NCI-H146 treated with DMSO at 0.1 percent for 48 hours (cell line): Measurements from ENCODE around the gene GLRX3.
"Not testable (repeated sequence)": the region's sequence is repeated elsewhere in the genome, so short reads cannot be mapped to it uniquely, and the experiment has no call there.

Experiments used
- DNase-seq: peaks from one replicate; lab custom pipeline; 2025; ENCODE audit not compliant: unreplicated experiment; lab: John Stamatoyannopoulos, UW

GLRX3 gene

DNA sequence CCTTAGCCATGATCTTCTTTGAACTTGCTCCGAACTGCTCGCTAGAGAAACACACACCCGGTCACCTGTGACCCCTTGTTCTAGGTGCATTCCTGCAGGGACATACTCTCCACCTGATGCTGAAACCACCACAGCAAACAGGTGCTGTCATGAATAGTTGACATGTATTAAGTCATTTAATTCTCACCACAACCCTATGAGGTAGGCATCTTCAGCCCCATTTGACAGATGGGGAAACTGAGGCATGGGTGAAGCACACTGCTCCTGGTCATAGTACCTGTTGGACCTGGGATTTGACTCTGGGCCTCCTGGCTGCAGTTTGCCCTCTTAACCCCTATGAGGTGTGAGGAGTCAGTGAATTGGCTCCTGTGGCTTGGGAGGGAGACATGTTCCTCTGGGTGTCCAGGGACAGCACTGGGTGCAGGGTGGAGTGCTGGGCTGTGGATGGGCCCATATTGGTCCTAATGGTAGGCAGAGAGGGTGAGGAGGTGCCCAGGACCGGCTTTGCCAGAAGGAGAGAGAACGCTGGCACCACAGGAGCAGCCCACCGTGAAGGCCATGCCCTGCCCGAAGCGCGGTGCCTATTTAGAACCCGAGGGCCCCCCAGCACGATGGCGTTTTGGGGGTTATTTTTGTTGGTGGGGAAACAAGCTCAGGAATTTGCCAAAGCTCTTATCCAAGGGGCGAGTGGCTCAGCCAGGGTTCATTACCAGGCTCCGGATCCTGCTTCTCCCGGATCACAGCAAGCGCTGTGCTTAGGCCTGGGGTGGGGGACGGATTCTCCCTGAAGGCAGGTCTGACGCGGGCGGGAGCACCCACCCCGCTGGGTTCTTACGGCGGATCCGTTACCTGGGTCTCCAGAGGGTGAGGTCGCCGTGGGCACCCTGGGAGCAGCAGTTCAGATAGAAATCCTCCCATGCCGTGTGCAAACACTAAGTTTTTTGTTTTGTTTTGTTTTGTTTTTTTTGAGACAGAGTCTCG lies 52.3 kb downstream of the GLRX3 start:
- DNase-seq, result no peak

DNA sequence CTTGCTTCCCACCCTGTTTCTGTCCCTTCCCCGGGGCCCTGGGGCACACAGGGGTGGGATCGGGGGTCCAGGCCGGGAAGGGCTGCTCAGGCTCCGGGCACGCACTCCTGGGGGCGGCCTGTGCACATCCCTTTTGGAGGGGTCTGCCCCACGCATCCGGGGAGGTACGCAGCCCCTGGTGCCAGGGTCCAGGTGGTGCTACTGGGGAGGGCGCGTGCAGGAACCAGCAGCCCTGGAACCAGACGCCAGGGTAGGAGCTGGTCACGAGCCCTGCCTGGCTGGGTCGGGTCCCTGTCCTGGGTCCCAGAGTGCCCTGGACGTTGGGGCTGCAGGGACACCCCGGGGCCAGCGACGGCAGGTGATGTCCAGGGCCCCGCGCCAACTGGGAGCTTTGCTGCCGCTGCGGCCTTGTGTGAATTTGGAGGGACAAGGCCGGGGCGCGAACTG lies 53.4 kb downstream of the GLRX3 start:
- no peak for DNase-seq

DNA sequence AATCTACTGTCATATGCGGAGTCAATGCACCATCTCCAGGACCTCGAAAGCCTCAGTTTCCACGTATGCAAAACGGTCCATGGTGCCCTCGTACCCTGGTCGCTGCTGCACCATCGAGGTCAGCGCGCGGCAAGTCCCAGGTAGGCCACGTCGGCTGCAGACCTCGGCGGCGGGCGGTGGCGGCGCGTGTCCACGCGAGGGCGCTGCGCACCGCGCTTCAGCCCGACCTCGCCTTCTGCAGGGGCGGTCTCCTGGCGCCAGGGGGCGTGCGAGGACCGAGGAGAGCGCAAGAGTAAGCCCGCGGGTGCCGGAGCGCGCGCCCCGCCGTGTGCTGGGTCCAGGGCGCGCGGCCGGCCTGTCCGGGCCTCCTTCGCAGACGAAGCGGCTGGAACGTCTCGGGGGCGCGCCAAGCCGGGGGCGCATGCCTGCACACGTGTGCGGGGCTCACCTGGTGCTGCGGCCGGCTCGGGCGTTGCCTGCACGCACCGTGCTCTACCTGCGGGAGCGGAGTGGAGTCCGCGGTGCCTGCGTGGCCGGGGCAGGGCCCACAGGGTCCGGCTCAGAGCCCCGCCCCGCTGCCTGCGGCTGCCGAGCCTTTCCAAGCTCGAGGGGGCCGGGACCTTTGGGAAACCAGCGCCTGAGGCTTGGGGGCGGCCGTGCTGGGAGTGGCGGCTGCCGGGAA lies 54.0 kb downstream of the GLRX3 start:
- peak; percentile 60 for DNase-seq

DNA sequence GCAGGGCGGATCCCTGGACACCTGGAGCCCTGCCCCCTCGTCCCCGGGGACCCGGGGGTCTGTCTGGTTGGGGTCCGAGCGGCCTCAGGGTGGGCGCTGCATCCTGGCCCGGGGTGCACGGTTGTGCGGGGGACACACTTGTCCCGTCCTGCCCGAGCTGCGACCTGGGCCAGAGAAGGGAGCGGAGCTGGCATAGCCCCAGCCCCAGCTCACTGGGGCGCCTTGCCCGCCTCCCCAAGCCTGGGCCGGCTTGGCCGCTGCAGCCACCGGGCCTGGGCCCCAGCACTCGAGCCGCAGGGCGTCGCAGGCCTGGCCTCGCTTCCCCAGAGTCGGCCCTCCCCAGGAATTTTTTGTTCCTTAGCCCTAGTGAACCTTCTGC lies 54.5 kb downstream of the GLRX3 start:
- DNase-seq, result no peak

DNA sequence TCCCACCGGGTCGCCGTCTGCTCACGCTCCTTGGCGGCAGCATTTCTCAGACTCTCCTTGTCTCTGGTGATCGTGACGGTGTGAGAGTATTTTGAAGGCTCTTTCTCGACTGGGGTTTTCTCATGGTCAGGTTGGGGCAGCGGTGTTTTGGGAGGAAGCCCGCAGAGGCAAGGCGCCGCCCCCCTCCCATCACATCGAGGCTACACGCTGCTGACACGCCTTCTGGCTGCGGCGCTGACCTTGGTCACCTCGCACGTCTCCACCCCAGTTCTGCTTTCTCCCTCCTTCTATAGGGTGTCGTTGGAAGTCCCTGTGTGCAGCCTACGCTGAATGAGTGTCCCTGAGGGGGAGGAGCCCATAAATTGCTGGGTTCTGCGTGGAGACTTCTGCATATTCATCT lies 55.2 kb downstream of the GLRX3 start:
- no peak for DNase-seq

DNA sequence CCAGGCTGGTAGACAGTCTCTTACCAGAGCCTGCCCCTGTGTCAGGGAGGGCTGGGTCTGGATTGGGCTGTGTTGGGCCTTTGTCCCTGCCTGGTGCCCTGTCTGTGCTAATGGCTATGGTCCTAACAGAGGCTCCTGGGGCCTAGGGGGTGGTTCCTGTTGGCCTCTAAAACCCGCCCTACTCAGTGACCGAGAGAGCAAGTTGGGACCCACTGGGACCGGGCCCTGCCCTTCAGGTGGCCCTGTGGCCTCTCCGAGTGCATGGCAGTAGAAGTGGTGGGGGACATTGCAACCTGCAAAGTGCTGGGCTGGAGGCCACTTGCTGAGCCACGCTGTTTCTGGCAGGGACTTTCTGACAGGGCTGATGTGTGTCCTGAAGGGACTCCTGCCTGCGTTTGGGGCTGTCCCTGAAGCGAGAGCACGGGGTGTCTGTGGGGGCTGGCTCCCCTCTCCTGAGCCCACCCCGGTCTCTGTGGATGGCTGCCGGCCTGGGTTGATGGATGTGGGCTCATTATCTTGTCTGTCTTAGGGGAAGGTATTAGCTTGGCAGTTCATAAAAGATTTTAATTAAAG lies 56.2 kb downstream of the GLRX3 start:
- no peak for DNase-seq

DNA sequence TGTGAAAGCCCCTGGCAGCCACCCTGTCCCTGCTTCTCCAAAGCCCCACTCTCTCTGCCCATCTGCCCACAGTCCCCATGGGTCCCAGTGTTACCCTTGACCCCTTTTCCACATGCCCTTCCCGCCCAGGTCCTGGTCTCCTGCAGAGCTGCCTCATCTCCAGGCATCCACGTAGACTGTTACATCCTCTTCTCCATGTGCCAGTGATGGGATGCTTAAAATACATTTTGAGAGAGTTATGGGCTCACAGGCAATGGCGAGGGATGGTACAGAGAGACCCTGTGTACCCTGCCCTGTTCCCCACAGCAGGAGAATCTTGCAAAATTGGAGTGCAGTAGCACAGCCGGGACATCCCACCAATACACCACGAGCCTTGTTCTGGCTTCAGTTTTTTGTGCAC lies 56.8 kb downstream of the GLRX3 start:
- no peak for DNase-seq

DNA sequence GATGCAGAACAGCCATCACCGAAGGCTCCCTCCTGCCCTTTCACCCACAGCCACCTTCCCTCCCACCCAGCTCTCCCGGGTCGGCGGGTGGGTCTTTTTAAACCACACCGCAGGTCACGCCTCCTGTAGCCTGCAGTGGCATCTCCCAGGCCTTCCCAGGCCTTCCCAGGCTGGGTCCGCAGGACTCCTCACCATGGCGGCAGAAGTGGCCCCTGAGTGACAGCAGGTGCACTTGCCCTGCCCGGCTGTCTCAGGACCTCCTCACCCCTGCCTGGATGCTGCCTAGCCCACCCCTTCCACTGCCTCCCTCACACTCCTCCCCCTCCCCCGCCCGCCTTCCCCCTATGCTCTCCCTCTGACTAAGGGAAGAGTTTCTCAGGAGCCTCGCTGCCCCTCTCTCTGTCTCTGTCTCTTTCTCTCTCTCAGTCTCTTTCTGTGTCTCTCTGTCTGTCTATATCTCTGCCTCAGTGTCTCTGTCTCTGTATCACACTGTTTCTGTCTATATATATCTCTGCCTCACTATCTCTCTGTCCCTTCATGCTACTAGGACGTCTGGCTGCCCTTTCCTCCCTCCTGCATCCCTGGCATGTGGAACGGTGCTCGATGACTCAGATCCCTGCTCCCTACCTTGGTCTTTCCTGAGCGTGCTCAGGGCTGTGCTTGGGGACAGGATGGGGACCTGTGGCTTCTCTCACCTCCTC lies 57.5 kb downstream of the GLRX3 start:
- DNase-seq, result no peak

DNA sequence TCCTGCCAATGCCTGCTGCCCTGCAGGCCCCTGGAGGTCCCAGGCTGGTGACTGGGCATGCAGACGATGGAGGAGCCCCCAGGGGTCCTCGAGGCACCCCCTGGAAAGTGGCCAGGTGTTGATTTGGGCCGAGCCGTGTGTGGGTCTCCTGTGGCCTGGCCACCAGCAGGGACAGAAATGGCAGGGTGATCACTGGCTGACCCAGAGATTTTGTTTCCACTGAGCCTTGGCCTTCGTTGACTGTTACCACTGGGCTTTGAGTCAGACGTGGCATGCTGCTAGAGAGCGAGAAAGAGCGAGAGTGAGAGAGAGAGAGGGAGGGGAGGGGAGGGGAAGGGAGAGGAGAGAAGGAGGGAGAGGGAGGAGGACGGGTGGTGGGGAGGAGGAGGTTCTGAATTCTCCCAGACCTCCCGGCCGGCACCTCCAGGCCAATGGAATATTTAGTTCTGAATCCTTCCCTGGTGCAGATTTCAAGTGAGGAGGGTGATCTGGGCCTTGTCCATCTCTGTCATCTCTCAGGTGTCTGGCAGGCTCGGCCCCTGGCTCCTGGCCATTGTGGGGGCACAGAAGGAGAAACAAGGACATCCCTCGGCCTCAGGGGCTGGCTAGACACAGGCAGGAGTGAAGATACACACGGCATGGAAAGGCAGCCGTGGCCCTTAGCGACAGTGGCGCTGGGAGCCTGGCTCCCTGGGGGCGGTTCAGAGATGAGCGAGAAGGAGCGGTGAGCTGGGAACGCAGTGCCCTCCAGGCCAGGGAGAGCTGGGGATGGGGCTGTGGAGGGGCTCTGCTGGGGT lies 58.2 kb downstream of the GLRX3 start:
- DNase-seq, result no peak

DNA sequence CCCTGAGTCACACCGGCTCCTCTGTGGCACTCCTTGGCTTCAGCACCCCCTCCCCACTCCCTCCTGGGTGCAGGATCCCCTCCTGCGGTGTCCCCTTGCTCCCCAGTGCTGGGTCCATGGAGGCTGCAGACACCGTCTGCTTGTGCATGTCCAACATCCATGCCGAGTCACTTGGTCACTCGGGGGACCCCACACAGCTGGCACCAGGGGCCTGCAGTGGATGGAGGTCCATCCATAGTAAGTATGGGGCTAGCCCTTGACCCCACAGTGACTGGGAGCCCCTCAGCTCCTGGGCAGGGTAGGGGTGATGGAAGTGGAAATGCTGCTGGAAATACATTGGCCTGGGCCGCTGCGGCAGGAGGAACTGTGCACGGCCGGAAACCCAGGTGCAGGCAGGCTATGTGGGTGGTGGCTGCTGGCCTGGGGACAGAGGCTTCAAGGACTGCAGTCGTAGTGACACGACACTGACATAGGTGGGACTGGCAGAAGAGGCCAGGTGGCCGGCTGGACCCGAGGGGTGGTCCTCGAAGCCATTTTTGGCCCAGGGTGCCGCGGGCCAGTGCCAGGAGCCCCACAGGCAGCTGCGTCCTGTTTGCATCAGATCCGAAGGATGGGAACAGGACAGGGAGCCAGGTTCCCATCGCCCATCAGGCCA lies 58.9 kb downstream of the GLRX3 start:
- no peak for DNase-seq

DNA sequence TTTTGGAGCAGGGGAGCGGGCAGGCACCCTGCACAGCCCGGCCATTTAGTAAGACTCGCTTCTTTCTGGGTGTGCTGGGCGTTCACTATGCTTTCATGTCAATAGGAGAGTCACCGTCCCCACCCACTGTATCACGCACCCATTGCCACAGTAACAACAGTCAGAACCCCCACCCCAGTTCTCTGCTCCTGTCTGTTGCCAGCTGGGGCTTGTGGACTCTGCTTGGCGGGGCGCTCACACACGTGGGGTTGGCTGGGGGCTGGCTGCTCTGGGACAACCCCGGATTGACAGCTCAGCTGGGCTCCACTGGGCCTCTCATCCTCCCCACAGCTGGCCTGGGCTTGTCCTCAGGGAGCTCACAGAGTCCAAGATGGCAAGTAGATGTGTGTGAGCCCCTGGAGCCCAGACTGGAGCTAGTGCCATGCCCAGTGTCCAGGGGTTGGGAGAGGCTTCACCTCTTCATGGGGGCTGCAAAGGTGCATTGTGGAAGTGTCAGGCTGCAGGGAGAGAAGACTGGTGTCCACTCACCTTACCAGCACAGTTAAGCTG lies 59.6 kb downstream of the GLRX3 start:
- no peak for DNase-seq

DNA sequence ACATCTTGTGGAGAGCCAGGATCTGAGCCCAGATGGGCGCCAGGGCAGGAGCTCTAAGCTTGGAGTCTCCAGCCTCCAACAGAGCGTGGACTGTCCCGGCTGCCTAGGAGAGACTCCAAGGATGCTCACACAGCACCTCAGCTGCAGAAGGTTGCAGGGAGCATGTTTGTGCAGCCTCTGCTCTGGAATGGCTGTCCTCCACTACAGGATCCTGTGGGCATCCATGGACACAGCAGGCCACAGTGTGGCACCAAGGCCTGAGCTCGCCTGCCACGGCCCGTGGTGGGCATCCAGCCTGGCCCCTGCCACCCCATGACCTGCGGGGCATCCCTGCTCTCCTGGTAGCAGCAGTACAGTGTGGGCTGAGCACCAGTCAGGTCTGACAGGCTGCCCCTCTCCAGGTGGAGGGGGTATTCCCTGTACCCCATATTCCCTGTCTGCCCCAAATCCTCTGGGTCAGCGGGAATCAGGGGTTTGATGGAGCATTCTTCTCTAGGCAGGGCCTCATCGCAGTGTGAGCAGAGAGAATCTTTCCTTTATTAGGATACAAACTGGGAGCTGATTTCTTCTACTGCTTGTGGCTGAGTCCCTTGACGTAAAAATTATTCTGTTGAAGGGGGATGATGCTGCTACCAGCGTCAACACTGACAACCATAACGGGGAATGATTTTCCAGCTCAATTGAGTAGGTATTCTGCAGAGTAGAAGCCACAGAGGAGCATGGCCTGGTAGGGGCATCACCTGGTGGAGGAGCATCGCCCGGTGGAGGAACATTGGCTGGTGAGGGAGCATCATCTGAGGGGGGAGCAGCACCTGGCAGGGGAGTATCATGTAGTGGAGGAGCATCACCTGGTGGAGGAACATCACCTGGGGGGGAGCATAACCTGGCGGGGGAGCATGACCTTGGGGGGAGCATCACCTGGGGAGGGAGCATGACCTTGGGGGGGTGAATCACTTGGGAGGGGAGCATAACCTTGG lies 60.6 kb downstream of the GLRX3 start:
- DNase-seq, result no peak

DNA sequence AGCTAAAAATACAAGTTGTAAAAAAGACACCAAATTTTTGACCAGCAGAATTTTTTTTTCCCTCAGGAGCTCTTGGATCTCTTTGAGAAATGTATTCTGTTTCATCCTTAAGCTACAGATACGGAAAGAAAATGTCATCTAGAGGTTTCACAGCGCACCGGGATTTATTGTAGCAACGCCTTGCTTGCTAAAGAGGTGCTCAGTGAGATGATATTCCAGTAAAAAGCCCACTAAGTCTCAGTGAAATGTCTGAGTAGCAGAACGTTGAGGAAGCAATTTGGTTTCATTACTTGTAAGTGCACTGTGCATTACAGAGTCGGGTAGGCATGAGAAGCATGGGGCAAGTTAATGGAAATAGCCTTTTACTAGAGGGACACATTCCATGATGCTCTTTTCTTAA lies 62.5 kb downstream of the GLRX3 start:
- DNase-seq, result no peak

DNA sequence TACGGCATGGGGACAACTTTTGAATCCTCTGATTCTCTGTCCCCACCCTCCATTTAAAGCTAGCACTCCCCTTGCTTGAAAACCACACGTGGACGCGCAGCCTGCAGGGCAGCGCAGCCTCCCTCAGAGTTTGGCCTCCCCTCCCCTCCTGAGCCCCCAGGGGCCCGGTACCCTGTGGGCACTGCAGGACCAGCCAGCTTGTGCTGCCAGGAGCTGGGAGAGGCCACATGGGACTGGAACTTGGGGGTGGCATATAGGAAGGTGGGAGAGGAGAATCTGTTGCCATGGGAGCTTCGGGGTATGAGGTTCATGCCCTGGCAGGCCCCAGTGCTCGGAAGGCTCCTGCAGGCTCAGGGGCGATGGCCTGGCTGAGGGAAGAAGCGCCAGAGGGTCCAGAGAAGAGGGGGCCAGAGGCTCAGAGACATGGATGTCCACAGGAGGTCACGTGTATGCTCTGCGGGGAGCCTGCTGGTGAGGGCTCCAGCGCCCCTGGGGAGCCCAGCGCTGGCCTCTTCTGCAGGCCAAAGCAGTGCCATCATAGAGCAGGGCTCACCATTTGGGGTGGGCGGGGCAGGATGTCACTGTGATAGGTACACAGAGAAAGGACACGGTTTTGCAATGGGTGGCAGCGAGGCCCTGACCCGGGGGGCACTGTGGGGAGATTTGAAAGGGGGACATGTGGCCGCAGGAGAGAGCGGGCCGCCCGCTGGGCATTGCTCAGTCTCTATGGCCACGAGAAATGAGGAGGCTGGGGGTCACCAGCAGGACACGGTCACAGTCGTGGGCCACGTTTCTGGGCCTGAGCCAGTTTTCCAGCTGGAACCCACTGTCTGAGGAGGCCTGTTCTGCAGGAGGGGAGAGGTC lies 64.2 kb downstream of the GLRX3 start:
- DNase-seq, result no peak

DNA sequence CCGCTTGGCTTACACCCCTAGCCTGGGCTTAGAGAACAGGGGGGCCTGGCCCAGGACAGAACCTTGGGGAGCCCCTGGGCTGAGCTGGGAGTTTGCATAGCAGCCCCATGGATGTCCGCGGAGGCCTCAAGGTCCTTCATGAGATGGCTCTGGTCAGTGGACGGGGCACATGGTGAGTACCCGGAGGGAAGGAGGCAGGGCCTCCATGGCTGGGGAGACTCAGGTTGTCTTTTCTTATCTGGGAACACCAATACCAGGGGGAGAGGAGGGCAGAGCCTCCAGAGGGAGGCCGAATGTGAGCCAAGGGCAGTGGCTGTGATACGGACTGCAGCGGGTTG lies 64.8 kb downstream of the GLRX3 start:
- DNase-seq, result no peak

DNA sequence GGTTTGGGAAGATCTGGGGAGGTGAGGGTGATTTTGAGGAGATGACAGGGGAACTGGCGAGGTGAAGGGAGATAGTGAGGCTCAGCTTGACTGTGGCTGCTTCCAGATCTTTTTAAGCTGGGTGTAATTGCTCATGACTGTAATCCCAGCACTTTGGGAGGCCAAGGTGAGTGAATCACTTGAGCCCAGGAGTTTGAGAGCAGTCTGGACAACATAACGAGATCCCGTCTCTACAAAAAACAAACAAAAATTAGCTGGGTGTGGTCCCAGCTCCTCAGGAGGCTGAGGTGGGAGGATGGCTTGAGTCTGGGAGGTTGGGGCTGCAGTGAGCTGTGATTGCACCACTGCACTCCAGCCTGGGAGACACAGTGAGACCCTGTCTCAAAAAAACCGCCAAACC lies 66.0 kb downstream of the GLRX3 start:
- DNase-seq, result not testable (repeated sequence)

DNA sequence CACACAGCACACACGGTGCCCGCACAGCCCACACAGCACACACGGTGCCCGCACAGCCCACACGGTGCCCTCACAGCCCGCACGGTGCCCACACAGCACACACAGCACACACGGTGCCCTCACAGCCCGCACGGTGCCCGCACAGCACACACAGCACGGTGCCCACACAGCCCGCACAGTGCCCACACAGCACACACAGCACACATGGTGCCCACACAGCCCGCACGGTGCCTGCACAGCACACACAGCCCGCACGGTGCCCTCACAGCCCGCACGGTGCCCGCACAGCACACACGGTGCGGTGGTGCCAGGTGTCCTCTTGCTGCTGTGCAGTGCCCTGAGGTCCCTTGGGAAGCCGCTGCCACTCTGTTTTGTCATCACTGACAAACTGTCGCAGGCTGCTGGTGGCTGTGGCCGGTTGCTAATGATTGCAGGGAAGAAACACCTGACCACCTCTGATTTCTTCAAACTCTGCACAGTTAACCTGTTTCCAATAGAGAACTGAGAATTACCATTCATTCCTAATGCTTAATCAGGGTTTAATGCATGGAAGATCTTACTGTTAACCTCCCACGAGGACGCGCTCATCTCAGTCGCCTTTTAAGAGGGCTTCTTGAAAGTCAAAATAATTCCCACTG lies 66.9 kb downstream of the GLRX3 start:
- DNase-seq, result no peak
